Hepatocyte (in vitro differentiated cells): Measurements from ENCODE around the gene PARP3.

Source experiments
- EZH2 ChIP-seq: fragments of 200-600 bp; sonication (generic); IDR thresholded peaks from 2 replicates; pipeline ENCODE4 v1.6.1; 2016; ENCODE audit warnings: antibody characterized with exemption, mild to moderate bottlenecking, borderline replicate concordance
- TF ChIP-seq, protein P1 (sequence below): fragments of 200-600 bp; sonication (generic); IDR thresholded peaks from 2 replicates; pipeline ENCODE4 v1.5.1; 2016; ENCODE audit warnings: antibody characterized with exemption, mild to moderate bottlenecking; ENCODE audit not compliant: poor library complexity

DNA sequence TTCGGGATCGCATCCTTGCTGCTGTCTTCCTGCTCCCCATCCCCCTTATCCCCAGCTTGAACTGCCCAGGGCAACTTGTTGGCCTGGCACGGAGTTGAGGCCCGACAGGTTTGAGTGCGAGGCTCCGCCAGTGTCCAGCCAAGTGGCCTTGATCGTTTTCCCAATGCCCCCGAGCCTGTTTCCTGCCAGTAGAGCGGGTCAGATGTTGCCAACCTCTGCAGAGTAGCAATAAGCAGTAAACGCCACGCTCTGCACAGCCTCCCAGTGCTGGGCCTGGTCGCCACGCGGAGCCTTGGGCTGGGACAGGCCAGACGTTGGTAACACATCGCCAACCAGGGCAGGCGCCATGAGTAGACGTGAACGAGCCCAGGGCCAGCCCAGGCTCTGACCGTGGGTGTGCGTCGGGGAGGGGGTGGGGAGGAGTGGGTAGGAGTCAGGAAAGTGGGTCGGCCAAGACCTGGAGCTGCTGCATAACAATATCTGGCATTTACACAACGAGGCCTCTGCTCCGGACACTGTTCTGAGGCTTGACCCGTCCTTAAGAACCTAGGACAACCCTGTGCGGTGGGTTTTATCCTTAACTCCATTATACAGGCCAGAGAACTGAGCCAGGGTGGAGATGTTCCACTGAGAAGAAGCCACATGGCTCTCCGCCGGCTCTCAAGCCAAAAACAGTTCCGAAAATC lies 32.3 kb downstream of the PARP3 start:
- TF ChIP-seq, protein P1, sequence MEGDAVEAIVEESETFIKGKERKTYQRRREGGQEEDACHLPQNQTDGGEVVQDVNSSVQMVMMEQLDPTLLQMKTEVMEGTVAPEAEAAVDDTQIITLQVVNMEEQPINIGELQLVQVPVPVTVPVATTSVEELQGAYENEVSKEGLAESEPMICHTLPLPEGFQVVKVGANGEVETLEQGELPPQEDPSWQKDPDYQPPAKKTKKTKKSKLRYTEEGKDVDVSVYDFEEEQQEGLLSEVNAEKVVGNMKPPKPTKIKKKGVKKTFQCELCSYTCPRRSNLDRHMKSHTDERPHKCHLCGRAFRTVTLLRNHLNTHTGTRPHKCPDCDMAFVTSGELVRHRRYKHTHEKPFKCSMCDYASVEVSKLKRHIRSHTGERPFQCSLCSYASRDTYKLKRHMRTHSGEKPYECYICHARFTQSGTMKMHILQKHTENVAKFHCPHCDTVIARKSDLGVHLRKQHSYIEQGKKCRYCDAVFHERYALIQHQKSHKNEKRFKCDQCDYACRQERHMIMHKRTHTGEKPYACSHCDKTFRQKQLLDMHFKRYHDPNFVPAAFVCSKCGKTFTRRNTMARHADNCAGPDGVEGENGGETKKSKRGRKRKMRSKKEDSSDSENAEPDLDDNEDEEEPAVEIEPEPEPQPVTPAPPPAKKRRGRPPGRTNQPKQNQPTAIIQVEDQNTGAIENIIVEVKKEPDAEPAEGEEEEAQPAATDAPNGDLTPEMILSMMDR: no peak
- no peak for TF ChIP-seq EZH2
